Measurements from ENCODE around the gene GNB4.

- TF ChIP-seq POLR2A (IDR thresholded peaks at IDR 0.05; ENCODE audit: low read depth, low read length) (no peak), POLR2AphosphoS5 (IDR thresholded peaks at IDR 0.05; ENCODE audit: low read depth, low read length) (no peak)
Observed at GRCh38 chr3:179474480-179474879, 23.2 kb upstream of the GNB4 start.
